Neural cell (in vitro differentiated cells): Measurements from ENCODE around the gene POU6F2. TPM values are rescaled to one million over a fixed set of nuclear protein-coding genes. Genes with fewer than 3 reads are reported as not detected.

Source experiments
- H2AFZ ChIP-seq: fragments of 200-600, 300-800 bp; sonication (generic), shearing (Covaris generic); 2 replicates; pipeline ENCODE4 v1.6.0; 2014; ENCODE audit warnings: low read depth, mild to moderate bottlenecking, antibody characterized with exemption, low read length, moderate library complexity
- H3F3A ChIP-seq: fragments of 200-600 bp; shearing (Covaris generic); 2 replicates; pipeline ENCODE4 v1.6.1; 2016; ENCODE audit warnings: mild to moderate bottlenecking, moderate library complexity, mixed read lengths, antibody characterized with exemption, low read length; ENCODE audit not compliant: insufficient read depth, poor library complexity, severe bottlenecking
- H3K27ac ChIP-seq: fragments of 200-600, 300-800 bp; sonication (generic), shearing (Covaris generic); 2 replicates; pipeline ENCODE4 v1.5.1; 2014; ENCODE audit warnings: mild to moderate bottlenecking, low read length, moderate library complexity
- H3K27me3 ChIP-seq: fragments of 300-800, 200-600 bp; sonication (generic), shearing (Covaris generic); 2 replicates; pipeline ENCODE4 v1.6.0; 2014; ENCODE audit warnings: mild to moderate bottlenecking, low read depth, low read length, moderate library complexity; ENCODE audit not compliant: insufficient read depth
- H3K36me3 ChIP-seq: fragments of 300-800, 200-600 bp; sonication (generic), shearing (Covaris generic); 2 replicates; pipeline ENCODE4 v1.5.1; 2014; ENCODE audit warnings: mild to moderate bottlenecking, antibody characterized with exemption, low read length, moderate library complexity; ENCODE audit not compliant: insufficient read depth
- H3K4me2 ChIP-seq: fragments of 300-800, 200-600 bp; sonication (generic), shearing (Covaris generic); 2 replicates; pipeline ENCODE4 v1.6.0; 2014; ENCODE audit warnings: mild to moderate bottlenecking, low read length
- H3K4me3 ChIP-seq: fragments of 300-800, 200-600 bp; sonication (generic), shearing (Covaris generic); 2 replicates; pipeline ENCODE4 v1.5.1; 2014; ENCODE audit warnings: mild to moderate bottlenecking, low read length, moderate library complexity
- H3K79me2 ChIP-seq: fragments of 200-600 bp; shearing (Covaris generic); replicated peaks from 2 replicates; pipeline ENCODE4 v1.6.0; 2014; ENCODE audit warnings: mild to moderate bottlenecking, low read length, moderate library complexity; ENCODE audit not compliant: insufficient read depth
- H3K9ac ChIP-seq: fragments of 300-800, 200-600 bp; sonication (generic), shearing (Covaris generic); 2 replicates; pipeline ENCODE4 v1.6.1; 2016; ENCODE audit warnings: mild to moderate bottlenecking, low read length, mixed read lengths
- H3K9me2 ChIP-seq: fragments of 200-600 bp; shearing (Covaris generic); 2 replicates; pipeline ENCODE4 v1.6.1; 2016; ENCODE audit warnings: mild to moderate bottlenecking, low read length, mixed read lengths; ENCODE audit not compliant: insufficient read depth
- H3K9me3 ChIP-seq: fragments of 200-600, 300-800 bp; sonication (generic), shearing (Covaris generic); 2 replicates; pipeline ENCODE4 v1.6.1; 2016; ENCODE audit warnings: mild to moderate bottlenecking, mixed run types, low read length, moderate library complexity, mixed read lengths
- H4K20me1 ChIP-seq: fragments of 200-600 bp; shearing (Covaris generic); 2 replicates; pipeline ENCODE4 v1.6.1; 2016; ENCODE audit warnings: mild to moderate bottlenecking, mixed run types; ENCODE audit not compliant: insufficient read depth
- CTCF ChIP-seq: fragments of 450-650 bp; IDR thresholded peaks from 2 replicates; pipeline ENCODE4 v1.5.1; 2014; ENCODE audit warnings: antibody characterized with exemption, mild to moderate bottlenecking, moderate library complexity; ENCODE audit not compliant: poor library complexity, severe bottlenecking
- EP300 ChIP-seq: fragments of 450-650 bp; conservative IDR thresholded peaks from 2 replicates; pipeline ENCODE4 v1.6.1; 2014; ENCODE audit warnings: antibody characterized with exemption, mild to moderate bottlenecking, moderate library complexity; ENCODE audit not compliant: poor library complexity, severe bottlenecking
- EZH2 ChIP-seq: fragments of 200-600, 300-800 bp; shearing (Covaris generic), sonication (generic); IDR thresholded peaks from 2 replicates; pipeline ENCODE4 v1.6.1; 2014; ENCODE audit warnings: antibody characterized with exemption, low read length, borderline replicate concordance, mild to moderate bottlenecking; ENCODE audit not compliant: insufficient read depth, poor library complexity, severe bottlenecking
- MXI1 ChIP-seq: fragments of 450-650 bp; conservative IDR thresholded peaks from 2 replicates; pipeline ENCODE4 v1.6.1; 2014; ENCODE audit warnings: antibody characterized with exemption, mild to moderate bottlenecking; ENCODE audit not compliant: poor library complexity, severe bottlenecking
- POLR2AphosphoS5 ChIP-seq: IDR thresholded peaks from 2 replicates; pipeline ENCODE4 v1.6.1; 2012
- RAD21 ChIP-seq: fragments of 450-650 bp; conservative IDR thresholded peaks from 2 replicates; pipeline ENCODE4 v1.6.1; 2014; ENCODE audit warnings: antibody characterized with exemption, mild to moderate bottlenecking, moderate library complexity
- REST ChIP-seq: IDR thresholded peaks from 2 replicates; pipeline ENCODE4 v1.6.1; 2012; ENCODE audit warnings: borderline replicate concordance
- SMC3 ChIP-seq: fragments of 450-650 bp; conservative IDR thresholded peaks from 2 replicates; pipeline ENCODE4 v1.6.1; 2014; ENCODE audit warnings: antibody characterized with exemption, mild to moderate bottlenecking, moderate library complexity; ENCODE audit not compliant: poor library complexity
- TAF1 ChIP-seq: IDR thresholded peaks from 2 replicates; pipeline ENCODE4 v1.6.1; 2012; ENCODE audit warnings: low read depth
- polyA plus RNA-seq: library from polyadenylated mRNA; depleted of rRNA; stranded (reverse); fragments of >200 nt; gene quantifications from 2 replicates; pipeline ENCODE4 v1.2.3, GENCODE V29; 2014

Gene POU6F2
- polyA plus RNA-seq, 1 donor from 2014 or later: 2.8 TPM

GRCh38 chr7:39197831-39198230 is 220.1 kb downstream of the POU6F2 start:
- no peak overlapping the region for H2AFZ ChIP-seq
- no peak overlapping the region for H3K9ac ChIP-seq
- H3K9me3 ChIP-seq: no peaks in the 10 kb centered on the region
- H4K20me1 ChIP-seq: no peaks in the 10 kb centered on the region
- no peak overlapping the region for H3K4me2 ChIP-seq
- no peak for TF ChIP-seq REST
- TF ChIP-seq POLR2AphosphoS5: no peak
- TF ChIP-seq MXI1: no peak
- H3K79me2 ChIP-seq: no peaks in the 10 kb centered on the region
- no peaks in the 10 kb centered on the region for H3K9me2 ChIP-seq
- H3K4me3 ChIP-seq: no peak overlapping the region
- no peak overlapping the region for H3K27ac ChIP-seq
- H3K36me3 ChIP-seq: no peaks in the 10 kb centered on the region
- H3F3A ChIP-seq: no peaks in the 10 kb centered on the region
- H3K27me3 ChIP-seq: no peaks in the 10 kb centered on the region

- Histone ChIP-seq H2AFZ (no peak overlapping the region), H4K20me1 (no peaks in the 10 kb centered on the region), H3K4me2 (no peak overlapping the region), H3K9me2 (no peaks in the 10 kb centered on the region), H3F3A (no peaks in the 10 kb centered on the region), H3K4me3 (no peak overlapping the region), H3K9ac (no peak overlapping the region), H3K79me2 (no peaks in the 10 kb centered on the region), H3K27me3 (no peaks in the 10 kb centered on the region), H3K9me3 (no peaks in the 10 kb centered on the region), H3K36me3 (no peaks in the 10 kb centered on the region), H3K27ac (no peak overlapping the region)
- TF ChIP-seq TAF1 (no peak), RAD21 (no peak), CTCF (no peak), POLR2AphosphoS5 (no peak), EZH2 (no peak), SMC3 (no peak), MXI1 (no peak), EP300 (no peak), REST (no peak)
Measured at GRCh38 chr7:39198556-39198955, 220.8 kb downstream of the POU6F2 start.
